Activated effector memory CD4-positive, alpha-beta T cell treated with anti-CD3 and anti-CD28 coated beads, Interleukin-2, amount 50 U/mL, for 16 hours (primary cell): Measurements from ENCODE around the gene CTTNBP2NL.
"Not testable (repeated sequence)": the region's sequence is repeated elsewhere in the genome, so short reads cannot be mapped to it uniquely, and the experiment has no call there.

Experiments
- DNase-seq: peaks from one replicate; pipeline ENCODE4 v3.0.0-alpha.2; 2020

The CTTNBP2NL gene

GRCh38 chr1:112423666-112424065 is 27.7 kb downstream of the CTTNBP2NL start:
- not testable (repeated sequence) for DNase-seq

GRCh38 chr1:112429749-112430148 is 33.7 kb downstream of the CTTNBP2NL start:
- no peak for DNase-seq

GRCh38 chr1:112431038-112431437 is 35.0 kb downstream of the CTTNBP2NL start:
- DNase-seq: no peak

- no peak for DNase-seq
These were observed 39.4 kb downstream of the CTTNBP2NL start for GRCh38 chr1:112435448-112435847.

GRCh38 chr1:112436384-112437156 is 40.6 kb downstream of the CTTNBP2NL start:
- no peak for DNase-seq

- not testable (repeated sequence) for DNase-seq
These were observed 42.1 kb downstream of the CTTNBP2NL start for GRCh38 chr1:112438156-112438555.

GRCh38 chr1:112439592-112439991 is 43.6 kb downstream of the CTTNBP2NL start:
- no peak for DNase-seq

GRCh38 chr1:112440574-112440973 is 44.6 kb downstream of the CTTNBP2NL start:
- no peak for DNase-seq

GRCh38 chr1:112444269-112444668 is 48.3 kb downstream of the CTTNBP2NL start:
- no peak for DNase-seq

- DNase-seq: no peak
These were observed 49.6 kb downstream of the CTTNBP2NL start for GRCh38 chr1:112445596-112445995.

- no peak for DNase-seq
These were observed 50.4 kb downstream of the CTTNBP2NL start for GRCh38 chr1:112446411-112446810.

- no peak for DNase-seq
These were observed 53.1 kb downstream of the CTTNBP2NL start for GRCh38 chr1:112448904-112449629.

- DNase-seq: no peak
These were observed 53.6 kb downstream of the CTTNBP2NL start for GRCh38 chr1:112449630-112449983.

- DNase-seq: no peak
These were observed 54.8 kb downstream of the CTTNBP2NL start for GRCh38 chr1:112450773-112451172.

GRCh38 chr1:112451301-112451700 is 55.3 kb downstream of the CTTNBP2NL start:
- not testable (repeated sequence) for DNase-seq

GRCh38 chr1:112453876-112454275 is 57.9 kb downstream of the CTTNBP2NL start:
- DNase-seq: no peak

GRCh38 chr1:112454316-112454715 is 58.3 kb downstream of the CTTNBP2NL start:
- no peak for DNase-seq

- no peak for DNase-seq
These were observed 61.2 kb downstream of the CTTNBP2NL start for GRCh38 chr1:112457241-112457640.

- no peak for DNase-seq
These were observed 61.9 kb downstream of the CTTNBP2NL start for GRCh38 chr1:112457955-112458354.

GRCh38 chr1:112458756-112459155 is 62.7 kb downstream of the CTTNBP2NL start:
- no peak for DNase-seq

- DNase-seq: no peak
These were observed 64.6 kb downstream of the CTTNBP2NL start for GRCh38 chr1:112460615-112461014.

GRCh38 chr1:112461200-112461871 is 65.3 kb downstream of the CTTNBP2NL start:
- no peak for DNase-seq

GRCh38 chr1:112462953-112463279 is 66.9 kb downstream of the CTTNBP2NL start:
- DNase-seq: no peak

GRCh38 chr1:112464501-112464900 is 68.5 kb downstream of the CTTNBP2NL start:
- no peak for DNase-seq
